ENCODE results near the gene SLC22A1. TPM values are rescaled to one million over a fixed set of nuclear protein-coding genes. Genes with fewer than 3 reads are reported as not detected.

The SLC22A1 gene
- total RNA-seq, 3 donors from 2014 or later (not counting 1 experiment from before 2014, with no cell fraction given), result 1.4 to 4.5 (median 3.0) TPM

GRCh38 chr6:160198606-160199211 lies 77.1 kb downstream of the SLC22A1 start:
- Mint-ChIP-seq H3K4me1 (no peaks in the 10 kb centered on the region), H3K27me3 (ENCODE audit: low read depth in 2 of 2) (peaks cover 14 to 49% of the 10 kb centered on the region in 2 donors), H3K27ac (no peak overlapping the region), H3K4me3 (no peak overlapping the region), H3K9me3 (peaks cover 2 to 5% of the 10 kb centered on the region in 2 donors), H3K36me3 (peaks cover 20% of the 10 kb centered on the region)
- 28% methylated on average over 2 of the region's 3 CpGs for WGBS (ENCODE audit: insufficient coverage)
- TF ChIP-seq CTCF (IDR thresholded peaks at IDR 0.05), result no peak
- Histone ChIP-seq H3K36me3 (ENCODE audit: control insufficient read depth, insufficient read depth, low read length) (no peaks in the 10 kb centered on the region), H3K4me3 (ENCODE audit: low read length) (no peak overlapping the region), H3K27ac (ENCODE audit: low read length) (no peak overlapping the region), H3K4me1 (ENCODE audit: control insufficient read depth, insufficient read depth, low read length) (no peaks in the 10 kb centered on the region), H3K27me3 (ENCODE audit: control insufficient read depth, insufficient read depth, low read length) (no peaks in the 10 kb centered on the region), H3K9me3 (ENCODE audit: control insufficient read depth, insufficient read depth, low read length) (no peaks in the 10 kb centered on the region)
- no peak for DNase-seq
- intact Hi-C loops (cut with micrococcal nuclease), result no loop called here
- ATAC-seq, result no peak

- peaks cover 0 to 3% of the 10 kb centered on the region in 2 donors for H3K9me3 Mint-ChIP-seq
- intact Hi-C loops (cut with micrococcal nuclease), result no loop called here
- H3K27ac Mint-ChIP-seq, result no peak overlapping the region
- no peak overlapping the region for H3K4me3 ChIP-seq (ENCODE audit: low read length)
- H3K36me3 Mint-ChIP-seq, result no peaks in the 10 kb centered on the region
- no peaks in the 10 kb centered on the region for H3K36me3 ChIP-seq (ENCODE audit: control insufficient read depth, insufficient read depth, low read length)
- H3K9me3 ChIP-seq (ENCODE audit: control insufficient read depth, insufficient read depth, low read length), result no peaks in the 10 kb centered on the region
- no peaks in the 10 kb centered on the region for H3K27me3 ChIP-seq (ENCODE audit: control insufficient read depth, insufficient read depth, low read length)
- no peak for TF ChIP-seq CTCF (IDR thresholded peaks at IDR 0.05)
- DNase-seq (no peak), ATAC-seq (no peak)
- 96% methylated on average over 2 of the region's 2 CpGs for WGBS (ENCODE audit: insufficient coverage)
- H3K4me3 Mint-ChIP-seq, result no peak overlapping the region
- no peaks in the 10 kb centered on the region for H3K4me1 Mint-ChIP-seq
- H3K27ac ChIP-seq (ENCODE audit: low read length), result no peak overlapping the region
- H3K4me1 ChIP-seq (ENCODE audit: control insufficient read depth, insufficient read depth, low read length), result no peaks in the 10 kb centered on the region
- peaks cover 16 to 39% of the 10 kb centered on the region in 2 donors for H3K27me3 Mint-ChIP-seq (ENCODE audit: low read depth in 2 of 2)
Measured at GRCh38 chr6:160201061-160201460, 79.4 kb downstream of the SLC22A1 start.

- intact Hi-C loops (cut with micrococcal nuclease), result no loop called here
- H3K4me3 ChIP-seq (ENCODE audit: low read length), result no peak overlapping the region
- no peak overlapping the region for H3K27ac ChIP-seq (ENCODE audit: low read length)
- peaks cover under 1% of the 10 kb centered on the region for H3K9me3 ChIP-seq (ENCODE audit: control insufficient read depth, insufficient read depth, low read length)
- Mint-ChIP-seq H3K36me3 (no peaks in the 10 kb centered on the region), H3K4me3 (no peak overlapping the region), H3K4me1 (no peaks in the 10 kb centered on the region), H3K27ac (no peak overlapping the region), H3K27me3 (ENCODE audit: low read depth in 2 of 2) (peaks cover 14 to 30% of the 10 kb centered on the region in 2 donors), H3K9me3 (peaks cover 0 to 5% of the 10 kb centered on the region in 2 donors)
- no peaks in the 10 kb centered on the region for H3K27me3 ChIP-seq (ENCODE audit: control insufficient read depth, insufficient read depth, low read length)
- no peak for TF ChIP-seq CTCF (IDR thresholded peaks at IDR 0.05)
- no peaks in the 10 kb centered on the region for H3K4me1 ChIP-seq (ENCODE audit: control insufficient read depth, insufficient read depth, low read length)
- DNase-seq (no peak), ATAC-seq (no peak)
- 67% methylated on average over 1 of the region's 2 CpGs for WGBS (ENCODE audit: insufficient coverage)
- H3K36me3 ChIP-seq (ENCODE audit: control insufficient read depth, insufficient read depth, low read length), result no peaks in the 10 kb centered on the region
Measured at GRCh38 chr6:160202411-160202810, 80.8 kb downstream of the SLC22A1 start.

- Mint-ChIP-seq H3K27ac (no peak overlapping the region), H3K27me3 (ENCODE audit: low read depth in 2 of 2) (peaks cover 14 to 28% of the 10 kb centered on the region in 2 donors), H3K36me3 (peaks cover 4% of the 10 kb centered on the region), H3K4me3 (no peak overlapping the region), H3K4me1 (no peaks in the 10 kb centered on the region), H3K9me3 (peaks cover 4 to 8% of the 10 kb centered on the region in 2 donors)
- Histone ChIP-seq H3K27ac (ENCODE audit: low read length) (no peak overlapping the region), H3K4me1 (ENCODE audit: control insufficient read depth, insufficient read depth, low read length) (no peaks in the 10 kb centered on the region), H3K27me3 (ENCODE audit: control insufficient read depth, insufficient read depth, low read length) (no peaks in the 10 kb centered on the region), H3K4me3 (ENCODE audit: low read length) (no peak overlapping the region), H3K36me3 (ENCODE audit: control insufficient read depth, insufficient read depth, low read length) (no peaks in the 10 kb centered on the region), H3K9me3 (ENCODE audit: control insufficient read depth, insufficient read depth, low read length) (peaks cover 3% of the 10 kb centered on the region)
- WGBS (ENCODE audit: insufficient coverage), result 81% methylated on average over 3 of the region's 3 CpGs
- intact Hi-C loops (cut with micrococcal nuclease), result no loop called here
- TF ChIP-seq CTCF (IDR thresholded peaks at IDR 0.05), result no peak
- ATAC-seq (no peak), DNase-seq (no peak)
Measured at GRCh38 chr6:160203076-160203475, 81.5 kb downstream of the SLC22A1 start.

Data from natural killer cell (primary cell).